OCI-LY1 (cell line): ENCODE measurements around the gene TXNIP.

Experiments used
- CTCF ChIP-seq: fragments of 200-600 bp; sonication (generic), shearing (Covaris generic); IDR thresholded peaks from 2 replicates; pipeline ENCODE4 v1.5.1; 2017; ENCODE audit warnings: mild to moderate bottlenecking, antibody characterized with exemption, low read length, moderate library complexity, mixed read lengths
- EZH2 ChIP-seq: fragments of 200-600 bp; sonication (generic), shearing (Covaris generic); IDR thresholded peaks from 2 replicates; pipeline ENCODE4 v1.8.0; 2017; ENCODE audit warnings: borderline replicate concordance, mixed run types, mild to moderate bottlenecking, antibody characterized with exemption, low read length, moderate library complexity, mixed read lengths

GRCh38 chr1:146035048-146035423 lies 38.7 kb upstream of the TXNIP start:
- no peak for TF ChIP-seq EZH2
- no peak for TF ChIP-seq CTCF
